NAMALWA (cell line): Measurements from ENCODE around the gene NUTM2F.
"Not testable (repeated sequence)": the region's sequence is repeated elsewhere in the genome, so short reads cannot be mapped to it uniquely, and the experiment has no call there.

ENCODE experiments used
- DNase-seq: peaks from one replicate; pipeline ENCODE4 v3.0.0-alpha.2; 2015; ENCODE audit warnings: low spot score

NUTM2F gene

DNA sequence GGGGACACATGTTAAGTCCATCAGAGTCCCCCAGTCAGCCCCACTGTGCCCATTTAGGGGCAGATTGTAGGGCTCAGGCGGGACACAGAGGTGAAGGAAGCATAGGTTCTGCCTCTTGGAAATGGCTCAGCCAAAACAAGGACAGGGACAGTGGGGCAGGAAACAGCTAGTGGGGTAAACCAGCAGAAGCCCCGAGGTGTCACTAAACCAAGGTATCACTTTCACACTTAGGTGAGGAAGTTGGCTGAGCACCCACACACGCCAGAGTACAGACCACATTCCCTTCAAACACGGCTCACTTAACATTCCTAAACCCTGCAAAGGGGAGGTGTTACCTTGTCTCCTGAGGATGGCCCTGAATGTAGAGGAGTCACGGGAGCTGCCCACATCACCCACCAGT lies 12.2 kb downstream of the NUTM2F start:
- DNase-seq, result not testable (repeated sequence)

DNA sequence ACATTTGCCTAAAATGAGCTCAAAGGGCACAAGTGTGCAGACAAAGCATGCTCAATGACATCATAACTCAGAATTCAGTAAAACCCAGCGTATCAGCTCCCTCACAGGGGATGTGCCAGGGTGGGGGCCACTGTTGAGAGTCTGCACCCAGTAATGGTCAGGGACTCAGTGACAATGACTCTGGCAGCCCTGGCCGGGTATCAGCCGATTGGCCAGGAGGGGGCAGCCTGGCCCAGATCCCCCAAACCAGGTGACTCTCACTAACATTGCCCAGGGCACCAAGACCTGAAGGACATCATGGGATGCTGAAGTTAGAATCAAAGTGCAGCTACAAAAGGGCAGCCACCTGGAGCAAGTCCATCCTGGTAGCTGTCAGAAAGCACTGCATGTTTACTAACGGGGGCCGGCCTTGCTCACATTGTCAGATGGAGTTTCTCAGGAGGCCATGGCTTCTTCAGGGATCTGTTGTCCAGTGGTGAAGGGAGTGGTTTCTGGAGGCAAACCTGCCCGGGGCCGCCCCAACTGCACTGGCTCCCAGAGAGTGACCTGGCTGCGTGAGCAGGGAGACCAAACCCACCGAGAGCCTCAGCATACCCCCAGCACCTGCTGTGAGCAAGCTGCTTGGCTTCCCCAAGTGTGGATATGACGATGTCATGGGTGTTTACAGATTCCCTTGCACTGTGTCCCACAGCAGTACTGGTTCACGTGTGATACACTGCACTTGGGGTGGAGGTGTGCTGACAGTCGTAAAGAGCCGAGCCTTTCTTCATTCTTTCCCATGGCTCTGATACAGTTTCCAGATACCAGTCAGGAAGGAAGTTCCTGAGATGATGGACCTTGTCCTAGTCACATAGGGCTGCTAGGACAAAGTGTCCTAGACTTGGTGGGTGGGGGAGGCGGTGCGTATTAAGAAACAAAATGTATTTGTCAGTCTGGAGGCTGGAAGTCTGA lies 13.1 kb downstream of the NUTM2F start:
- not testable (repeated sequence) for DNase-seq

DNA sequence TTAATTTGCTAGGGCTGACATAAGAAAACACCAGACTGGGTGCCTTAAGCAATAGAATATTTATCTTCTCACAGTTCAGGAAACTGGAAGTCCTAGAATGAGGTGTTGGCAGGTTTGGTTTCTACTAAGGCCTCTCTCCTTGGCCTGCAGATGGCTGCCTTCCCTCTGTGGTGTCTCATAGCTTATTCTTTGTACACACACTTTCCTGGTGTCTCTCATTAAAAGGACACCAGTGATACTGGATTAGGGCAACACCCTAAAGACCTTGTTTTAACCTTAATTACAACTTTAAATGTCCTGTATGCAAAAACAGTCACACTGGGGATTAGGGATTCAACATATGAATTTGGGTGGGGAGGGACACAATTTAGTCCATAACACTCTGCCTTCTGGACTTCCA lies 25.1 kb downstream of the NUTM2F start:
- DNase-seq, result no peak

DNA sequence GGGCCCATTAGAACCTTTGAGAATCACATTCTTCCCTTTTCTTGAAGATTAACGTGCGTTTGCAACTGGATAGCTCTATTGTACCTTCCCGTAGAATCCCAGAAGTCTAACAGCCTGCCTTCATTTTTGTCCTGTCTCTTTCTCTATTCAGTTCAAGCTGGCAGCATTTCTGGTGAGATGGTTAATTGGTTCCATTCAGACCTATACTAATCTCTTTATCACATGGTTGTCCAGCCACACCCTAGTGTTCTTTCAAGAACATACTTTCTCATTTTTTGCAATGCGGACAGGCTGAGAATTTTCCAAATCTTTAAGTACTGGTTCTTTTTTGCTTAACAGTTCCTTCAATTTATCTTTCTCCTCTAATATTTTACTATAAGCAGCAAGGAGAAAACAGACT lies 26.0 kb downstream of the NUTM2F start:
- no peak for DNase-seq

DNA sequence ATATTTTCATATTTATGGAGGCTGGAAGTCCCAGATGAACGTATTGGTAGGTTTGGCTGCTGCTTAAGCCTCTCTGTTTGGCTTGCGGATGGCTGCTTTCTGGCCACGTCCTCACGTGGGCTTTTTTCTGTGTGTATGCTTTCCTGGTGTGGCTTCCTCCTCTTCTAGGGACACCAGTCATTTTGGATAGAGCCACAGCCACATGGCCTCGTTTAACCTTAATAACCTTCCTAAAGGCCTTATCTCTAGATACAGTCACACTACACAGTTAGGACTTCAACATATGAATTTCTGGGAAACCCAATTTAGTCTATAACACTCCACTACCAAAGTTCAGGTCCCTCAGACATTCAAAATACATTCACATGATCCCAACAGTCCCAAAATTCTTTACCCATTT lies 26.9 kb downstream of the NUTM2F start:
- no peak for DNase-seq

DNA sequence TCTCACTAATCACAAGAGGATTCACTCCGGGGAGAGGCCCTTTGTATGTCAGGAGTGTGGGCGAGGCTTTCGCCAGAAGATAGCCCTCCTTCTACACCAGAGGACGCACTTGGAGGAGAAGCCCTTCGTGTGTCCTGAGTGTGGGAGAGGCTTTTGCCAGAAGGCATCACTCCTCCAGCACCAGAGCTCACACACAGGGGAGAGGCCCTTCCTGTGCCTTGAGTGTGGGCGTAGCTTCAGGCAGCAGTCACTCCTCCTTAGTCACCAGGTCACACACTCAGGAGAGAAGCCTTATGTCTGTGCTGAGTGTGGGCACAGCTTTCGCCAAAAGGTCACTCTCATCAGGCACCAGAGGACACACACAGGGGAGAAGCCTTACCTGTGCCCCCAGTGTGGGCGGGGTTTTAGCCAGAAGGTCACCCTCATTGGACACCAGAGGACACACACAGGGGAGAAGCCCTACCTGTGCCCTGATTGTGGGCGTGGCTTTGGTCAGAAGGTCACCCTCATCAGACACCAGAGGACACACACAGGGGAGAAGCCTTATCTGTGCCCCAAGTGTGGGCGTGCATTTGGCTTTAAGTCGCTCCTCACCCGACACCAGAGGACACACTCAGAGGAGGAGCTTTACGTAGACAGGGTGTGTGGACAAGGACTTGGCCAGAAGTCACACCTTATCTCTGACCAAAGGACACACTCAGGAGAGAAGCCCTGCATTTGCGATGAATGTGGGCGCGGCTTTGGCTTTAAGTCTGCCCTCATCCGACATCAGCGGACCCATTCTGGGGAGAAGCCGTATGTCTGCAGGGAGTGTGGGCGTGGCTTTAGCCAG lies 27.8 kb downstream of the NUTM2F start:
- no peak for DNase-seq

DNA sequence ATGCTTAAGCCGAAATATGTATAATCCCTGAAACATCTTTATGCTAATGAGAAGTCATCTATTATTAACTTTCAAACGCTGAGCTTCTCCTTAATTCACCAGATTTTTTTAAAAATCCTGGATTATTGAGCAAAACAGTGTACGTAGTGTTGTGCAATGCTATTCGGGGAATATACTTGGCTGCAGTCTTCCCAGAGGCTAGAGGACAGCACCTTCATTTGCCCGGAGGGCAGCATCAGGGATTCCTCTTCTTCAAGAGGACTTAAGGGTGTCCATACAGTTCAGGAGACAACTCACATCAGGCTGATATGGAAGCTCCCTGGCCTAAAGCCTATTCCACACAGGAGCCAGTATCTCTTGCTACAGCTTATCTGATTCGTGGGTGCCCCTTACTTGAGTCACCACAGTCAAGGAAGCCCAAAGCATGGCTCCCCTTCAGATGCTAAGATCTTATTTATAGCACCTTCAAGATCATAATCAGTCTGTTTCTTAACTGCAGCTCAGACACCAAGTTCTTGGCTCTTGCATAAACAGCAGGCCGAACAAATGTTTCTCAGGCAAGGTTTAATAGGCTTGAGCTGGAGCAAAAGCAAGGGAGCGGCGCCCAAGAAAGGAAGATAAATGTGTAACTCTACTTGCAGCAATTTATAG lies 29.4 kb downstream of the NUTM2F start:
- DNase-seq, result no peak

DNA sequence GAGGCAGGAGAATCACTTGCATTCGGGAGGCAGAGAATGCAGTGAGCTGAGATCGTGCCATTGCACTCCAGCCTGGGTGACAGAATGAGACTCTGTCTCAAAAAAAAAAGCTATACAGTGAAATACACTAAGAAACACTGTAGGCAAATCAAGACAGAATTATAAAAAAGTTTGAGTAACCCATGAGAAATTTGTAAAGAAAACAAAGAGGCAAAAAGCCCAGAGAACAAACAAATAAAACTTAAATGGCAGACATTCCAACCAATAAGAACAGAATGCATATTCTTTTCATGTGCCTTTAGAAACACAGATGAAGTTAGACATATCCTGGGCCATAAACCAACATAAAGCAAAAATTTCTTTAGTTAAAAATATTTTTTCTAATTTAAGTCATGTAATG lies 38.8 kb downstream of the NUTM2F start:
- DNase-seq, result no peak

DNA sequence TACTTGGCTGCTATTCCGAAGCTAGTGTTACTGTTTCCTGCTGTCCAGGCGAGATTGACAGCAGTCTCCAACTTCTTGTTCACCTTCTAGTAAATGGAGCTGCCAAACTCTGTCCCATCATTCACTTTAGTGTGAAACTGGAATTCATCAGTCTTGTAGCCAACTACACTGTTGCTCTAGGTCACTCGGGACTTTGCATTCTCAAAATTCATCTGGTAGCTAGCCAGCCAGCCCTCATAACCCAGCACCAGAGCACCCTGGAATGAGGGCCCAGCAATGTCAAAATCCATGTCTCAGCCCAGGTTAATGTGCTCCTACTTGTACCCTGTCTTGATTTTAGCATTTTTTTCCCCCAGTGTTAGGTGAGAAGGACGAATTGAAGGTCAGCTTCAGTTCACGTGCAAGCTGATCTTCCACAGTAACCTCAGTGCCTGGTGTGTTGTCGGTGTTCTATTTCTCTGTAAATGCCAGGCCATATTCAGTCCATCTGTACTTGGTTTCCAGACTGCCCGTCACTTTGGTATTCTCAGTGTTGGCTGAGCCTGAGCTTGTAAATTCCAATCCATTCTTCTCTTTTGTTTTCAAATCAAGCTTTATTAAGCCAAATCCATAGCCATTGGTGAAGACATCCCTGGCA lies 40.4 kb downstream of the NUTM2F start:
- no peak for DNase-seq

DNA sequence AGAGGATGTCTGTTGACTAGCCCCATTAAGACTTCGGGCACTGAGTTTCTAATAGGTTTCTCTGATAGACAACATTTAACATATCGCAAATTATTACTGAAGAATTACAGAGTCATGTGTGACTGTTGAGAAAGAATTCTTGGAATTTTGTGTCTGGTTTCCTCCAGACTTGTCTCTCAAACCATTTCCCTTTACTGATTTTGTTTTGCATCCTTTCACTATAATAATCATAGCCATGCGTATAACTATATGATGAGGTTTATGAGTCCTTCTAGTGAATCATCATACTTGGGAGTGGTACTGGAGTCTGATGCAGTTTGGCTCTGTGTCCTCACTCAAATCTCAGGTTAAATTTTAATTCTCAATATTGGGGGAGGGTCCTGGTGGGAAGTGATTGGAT lies 42.3 kb downstream of the NUTM2F start:
- DNase-seq, result no peak

DNA sequence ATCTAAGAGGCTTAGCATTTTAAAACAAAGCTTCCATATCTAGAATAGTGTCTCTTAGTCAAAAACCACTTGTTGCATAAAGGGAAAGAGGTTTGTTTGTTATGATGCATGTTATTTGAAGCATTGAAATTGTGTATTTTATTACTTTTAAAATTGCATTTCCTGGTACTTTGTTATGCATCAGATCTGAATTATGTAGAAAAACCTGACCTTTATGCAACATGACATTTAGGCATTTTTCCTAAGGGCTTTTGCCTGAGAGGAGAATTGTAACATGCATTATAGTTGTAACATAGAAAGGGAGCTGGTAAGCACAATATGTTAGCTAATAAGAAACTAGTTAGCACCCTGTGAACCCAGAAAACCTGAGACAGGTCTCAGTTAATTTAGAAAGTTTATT lies 47.3 kb downstream of the NUTM2F start:
- DNase-seq, result no peak

DNA sequence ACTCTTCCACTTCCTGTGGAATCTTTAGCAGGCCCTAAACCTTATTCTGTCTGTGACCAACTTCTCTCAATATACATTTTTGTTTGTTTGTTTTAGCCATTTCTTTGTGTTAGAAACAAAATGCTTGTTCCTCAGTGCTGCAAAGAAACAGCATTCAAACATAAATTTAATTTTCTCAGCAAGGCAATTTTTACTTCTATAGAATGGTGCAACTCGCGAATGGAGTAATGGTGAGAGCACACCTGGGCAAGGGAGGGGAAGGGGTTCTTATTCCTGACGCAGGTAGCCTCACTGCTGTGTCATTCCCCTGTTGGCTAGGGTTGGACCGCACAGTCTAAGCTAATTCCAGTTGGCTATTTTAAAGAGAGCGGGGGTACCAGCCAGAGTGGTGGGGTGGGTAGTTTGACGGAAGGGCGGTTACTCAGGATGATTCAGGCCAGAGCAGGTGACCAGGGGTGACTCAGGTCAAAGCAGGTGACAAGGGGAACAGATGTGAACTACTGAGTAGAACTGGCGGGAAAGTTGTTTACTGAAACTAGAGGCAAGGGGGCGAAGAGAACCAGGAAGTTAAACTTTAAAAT lies 47.9 kb downstream of the NUTM2F start:
- no peak for DNase-seq

DNA sequence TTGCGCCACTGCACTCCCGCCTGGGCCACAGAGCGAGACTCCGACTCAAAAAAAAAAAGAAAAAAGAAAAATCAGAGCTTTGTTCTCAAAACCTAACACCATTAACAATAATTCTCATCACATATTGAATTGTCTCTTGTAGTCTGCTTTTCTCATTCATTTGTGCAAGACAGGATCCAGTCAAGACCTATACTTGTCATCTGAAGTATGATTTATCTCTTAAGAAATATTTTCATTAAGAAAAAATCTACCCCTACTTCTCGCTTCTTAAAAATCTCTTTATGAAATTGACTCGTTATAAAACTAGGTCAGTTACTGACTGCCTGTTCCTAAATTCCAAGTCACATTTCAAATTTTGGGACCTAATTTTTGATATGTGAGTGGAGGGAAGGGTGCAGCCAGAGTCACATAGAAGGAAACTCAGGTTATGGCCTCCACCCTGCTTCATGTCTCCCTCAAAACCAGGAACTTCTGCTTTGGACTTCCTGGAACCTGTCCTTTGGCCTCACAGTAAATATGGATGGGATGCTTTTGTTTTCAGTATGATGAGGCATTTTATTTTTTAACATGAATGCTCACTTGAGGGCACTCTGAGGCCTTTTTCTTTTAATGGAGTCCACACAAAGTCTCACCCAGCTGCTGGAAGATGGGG lies 50.4 kb downstream of the NUTM2F start:
- DNase-seq, result no peak

DNA sequence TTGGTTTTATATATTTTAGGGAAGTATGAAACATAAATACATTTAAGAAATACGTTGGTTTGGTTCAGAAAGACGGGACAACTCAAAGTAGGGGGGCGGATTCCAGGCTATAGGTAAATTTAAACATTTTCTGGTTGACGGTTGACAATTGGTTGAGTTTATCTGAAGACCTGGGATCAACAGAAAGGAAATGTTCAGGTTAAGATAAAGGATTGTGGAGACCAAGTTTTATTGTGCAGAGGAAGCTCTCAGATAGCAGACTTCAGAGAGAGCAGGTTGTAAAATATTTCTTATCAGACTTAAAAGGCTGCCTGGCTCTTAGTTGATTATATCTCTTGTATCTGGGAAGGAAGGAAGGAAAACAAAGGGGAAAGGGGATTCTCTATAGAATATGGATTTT lies 51.4 kb downstream of the NUTM2F start:
- DNase-seq, result not testable (repeated sequence)

DNA sequence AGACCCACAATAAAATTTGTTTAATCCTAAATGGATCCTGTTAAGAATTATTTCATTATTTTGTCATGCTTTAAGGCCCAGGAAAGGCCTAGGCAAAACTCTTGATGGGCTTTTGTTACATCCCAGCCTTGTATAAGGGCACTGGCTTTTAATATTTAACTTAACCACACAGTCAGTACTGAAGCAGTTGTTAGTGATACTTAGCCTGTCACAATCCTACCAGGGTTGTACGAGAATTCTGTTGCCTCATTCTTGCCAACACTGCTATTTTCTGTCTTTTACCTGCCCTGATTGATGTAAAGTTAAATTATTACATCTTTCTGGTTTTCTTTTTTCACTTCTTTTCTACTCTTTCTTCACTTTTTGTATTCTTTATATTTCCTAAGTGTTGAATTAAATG lies 58.4 kb downstream of the NUTM2F start:
- DNase-seq, result no peak

DNA sequence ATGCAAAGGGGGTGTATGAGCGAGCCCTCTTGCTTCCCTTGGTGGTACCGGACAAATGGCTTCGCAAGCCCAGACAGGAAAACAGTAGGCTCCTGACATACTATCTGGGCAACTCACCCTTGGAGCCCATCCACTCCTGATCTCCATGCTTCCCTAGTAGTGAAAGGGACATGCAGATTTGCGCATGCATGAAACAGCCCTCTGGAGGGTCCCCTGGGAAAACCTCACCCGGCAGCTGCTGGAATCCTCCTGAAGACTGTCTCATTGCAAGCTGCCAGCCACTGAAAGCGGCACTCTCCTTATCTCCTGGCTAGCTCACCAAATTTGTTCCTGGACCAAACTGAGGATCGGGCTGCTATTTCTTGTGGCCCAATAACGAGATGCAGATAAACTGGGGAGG lies 59.2 kb downstream of the NUTM2F start:
- DNase-seq, result no peak
